HG02885 (cell line): ENCODE measurements around the gene HIC1.

ENCODE experiments used
- ATAC-seq: cut with Tn5 transposase; IDR thresholded peaks from one replicate; pipeline ENCODE4 v1.9.1; 2021; ENCODE audit warnings: mild to moderate bottlenecking; ENCODE audit not compliant: unreplicated experiment, poor library complexity

HIC1 gene

GRCh38 chr17:2071455-2072281 lies 16.8 kb downstream of the HIC1 start:
- no peak for ATAC-seq

- ATAC-seq = no peak
These were observed 20.0 kb downstream of the HIC1 start for GRCh38 chr17:2074919-2075318.

DNA sequence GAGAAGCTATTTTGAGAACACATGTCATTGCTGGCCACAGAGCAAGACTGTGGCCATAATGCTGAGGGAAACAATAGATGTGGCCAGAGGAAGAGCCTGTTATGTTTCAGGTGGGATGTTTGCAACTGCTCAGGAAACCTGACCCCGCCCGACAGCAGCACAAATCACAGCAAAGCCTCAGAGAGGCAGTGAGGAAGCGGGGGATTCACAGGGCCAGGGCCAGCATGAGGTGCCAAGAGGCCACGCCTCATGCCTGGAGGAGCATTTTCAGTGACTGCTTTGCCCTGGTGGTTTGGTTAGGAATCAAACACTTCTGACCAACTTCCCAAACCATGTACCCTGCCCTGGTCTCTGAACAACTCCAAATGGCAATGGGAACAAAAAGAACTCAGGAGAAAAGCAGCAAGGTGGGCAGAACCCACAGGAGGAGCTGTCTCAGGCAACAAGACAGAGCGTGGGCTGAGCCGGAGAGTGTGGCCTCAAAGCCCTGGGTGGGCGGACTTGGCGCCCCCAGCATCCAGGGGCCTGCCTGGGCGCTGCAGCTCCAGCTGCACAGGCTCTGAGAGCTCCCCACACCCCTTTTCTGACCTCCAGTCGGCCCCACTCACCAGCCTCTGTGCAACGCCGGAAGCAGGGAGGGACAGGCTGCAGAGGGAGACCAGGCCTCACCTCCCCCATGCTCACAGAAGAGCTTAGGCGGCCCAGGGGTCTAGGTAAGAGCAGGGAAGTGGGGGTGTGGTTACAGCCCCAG lies 20.6 kb downstream of the HIC1 start:
- peak; percentile 66 for ATAC-seq

DNA sequence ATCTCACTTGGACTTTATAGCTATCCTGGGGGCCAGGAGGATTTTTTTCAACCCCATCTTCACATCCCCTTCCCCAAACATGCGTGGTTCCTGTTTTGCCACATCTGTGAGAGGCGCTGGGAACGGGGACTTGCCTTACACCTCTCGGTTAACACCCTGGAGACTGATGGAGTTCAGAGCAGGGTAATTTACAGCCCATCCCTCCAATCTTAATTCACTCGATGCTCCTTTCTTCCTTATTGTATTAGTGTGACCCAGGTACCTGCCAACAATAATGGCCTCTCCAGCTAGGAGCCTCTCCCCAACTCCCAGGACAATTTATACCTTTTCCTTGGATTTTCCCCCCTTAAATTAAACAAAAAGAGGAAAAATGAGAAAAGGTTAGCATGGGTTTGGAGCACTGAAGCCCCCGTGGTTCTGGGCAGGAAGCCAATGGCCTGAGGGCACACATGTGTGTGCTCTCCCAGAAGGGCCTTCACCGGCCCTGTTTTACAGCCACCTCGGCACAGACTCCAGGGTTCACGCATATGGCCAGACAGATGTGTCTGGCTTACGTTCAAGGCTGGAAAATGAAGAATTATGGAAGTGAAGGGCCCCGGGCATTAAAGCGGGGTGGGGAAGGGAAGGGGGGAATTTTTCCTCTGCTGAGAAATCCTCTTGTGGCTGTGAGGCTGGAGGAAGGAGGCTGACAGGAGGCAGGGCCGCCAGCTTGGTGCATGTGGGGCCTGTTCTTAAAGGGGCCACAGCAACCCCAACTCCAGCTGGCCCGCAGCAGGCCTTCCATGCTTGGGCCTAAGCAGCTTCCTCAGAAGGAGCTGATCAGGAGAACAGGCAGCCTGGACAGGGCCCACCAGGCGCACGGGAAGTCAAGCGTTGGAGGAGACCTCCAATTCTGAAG lies 21.4 kb downstream of the HIC1 start:
- ATAC-seq = no peak

- no peak for ATAC-seq
These were observed 22.1 kb downstream of the HIC1 start for GRCh38 chr17:2077040-2077439.

GRCh38 chr17:2081564-2081963 lies 26.7 kb downstream of the HIC1 start:
- no peak for ATAC-seq

GRCh38 chr17:2082003-2082781 lies 27.3 kb downstream of the HIC1 start:
- no peak for ATAC-seq

DNA sequence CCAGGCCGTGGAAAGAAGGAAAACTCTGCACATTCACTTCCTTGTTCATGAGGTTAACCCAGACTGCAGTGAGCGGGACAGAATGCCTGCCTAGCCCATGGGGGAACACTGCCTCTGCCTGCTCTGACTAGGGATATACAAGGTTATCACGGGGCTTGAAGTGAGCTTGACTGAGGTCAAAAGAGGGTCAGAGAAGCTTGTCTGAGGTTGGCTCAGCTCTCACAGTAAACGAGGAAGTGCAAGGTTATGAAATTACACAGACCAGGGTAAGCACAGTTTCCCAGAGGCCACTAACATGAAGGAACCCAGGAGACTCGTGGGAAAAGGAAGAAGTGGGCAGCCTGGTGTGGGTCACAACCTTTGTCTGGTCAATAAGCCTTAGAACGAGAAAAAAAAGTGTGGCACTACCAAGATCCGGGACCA lies 28.7 kb downstream of the HIC1 start:
- peak; percentile 53 for ATAC-seq

DNA sequence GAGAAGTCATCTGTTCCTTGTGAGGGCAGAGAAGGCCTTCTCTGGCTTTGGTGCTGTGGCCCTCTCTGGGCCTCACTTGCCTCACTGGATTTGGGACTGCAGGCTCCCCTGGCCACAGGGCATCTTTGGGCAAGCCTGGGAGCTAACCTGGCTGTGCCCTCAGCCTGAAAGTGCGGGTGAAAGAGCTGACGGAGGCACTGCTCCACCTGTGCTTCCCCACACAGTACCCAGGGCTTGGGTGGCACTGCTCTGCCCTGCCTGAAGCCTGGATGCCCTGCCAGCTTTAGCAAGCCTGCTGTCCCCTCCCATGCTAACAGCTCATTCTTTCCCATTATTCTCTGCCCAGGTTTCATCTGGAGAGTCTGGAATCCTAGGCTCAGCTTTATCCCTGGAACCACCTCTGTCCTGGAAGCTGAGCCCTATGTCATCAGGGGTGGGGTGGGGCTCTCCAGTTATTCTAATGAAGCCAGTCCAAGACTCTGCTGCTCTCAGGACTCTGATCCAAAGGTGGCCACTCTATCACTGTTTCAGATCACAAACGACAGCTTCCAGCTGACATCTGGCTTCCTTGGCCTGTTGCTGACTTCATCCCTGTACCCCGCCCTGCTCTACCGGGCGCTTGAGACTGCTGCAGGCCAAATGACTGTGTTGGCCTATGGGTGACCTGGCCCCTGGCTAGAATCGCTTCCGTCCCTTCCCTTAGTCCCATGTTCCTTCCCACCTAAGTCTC lies 29.3 kb downstream of the HIC1 start:
- no peak for ATAC-seq

GRCh38 chr17:2084766-2085647 lies 30.1 kb downstream of the HIC1 start:
- no peak for ATAC-seq

DNA sequence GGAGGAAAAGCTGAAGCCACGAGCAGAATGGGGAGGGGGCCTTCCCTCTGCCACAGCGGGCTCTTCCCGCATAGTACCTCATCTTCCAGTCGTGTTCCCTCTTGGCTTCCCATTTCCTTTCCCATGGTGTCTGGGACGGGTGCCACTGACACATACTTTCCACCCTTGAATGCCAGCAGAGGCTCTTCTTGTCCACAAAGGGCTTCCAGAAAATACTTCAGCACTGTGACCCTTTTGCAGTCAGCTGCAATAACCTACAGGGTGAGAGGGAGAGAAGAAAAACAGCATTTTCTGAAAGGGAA lies 30.7 kb downstream of the HIC1 start:
- ATAC-seq = no peak

- ATAC-seq = no peak
These were observed 31.4 kb downstream of the HIC1 start for GRCh38 chr17:2086306-2086705.

GRCh38 chr17:2087597-2088211 lies 32.8 kb downstream of the HIC1 start:
- ATAC-seq = peak; percentile 39

- peak; percentile 20 for ATAC-seq
These were observed 34.1 kb downstream of the HIC1 start for GRCh38 chr17:2089021-2089422.

GRCh38 chr17:2090210-2090641 lies 35.3 kb downstream of the HIC1 start:
- no peak for ATAC-seq

DNA sequence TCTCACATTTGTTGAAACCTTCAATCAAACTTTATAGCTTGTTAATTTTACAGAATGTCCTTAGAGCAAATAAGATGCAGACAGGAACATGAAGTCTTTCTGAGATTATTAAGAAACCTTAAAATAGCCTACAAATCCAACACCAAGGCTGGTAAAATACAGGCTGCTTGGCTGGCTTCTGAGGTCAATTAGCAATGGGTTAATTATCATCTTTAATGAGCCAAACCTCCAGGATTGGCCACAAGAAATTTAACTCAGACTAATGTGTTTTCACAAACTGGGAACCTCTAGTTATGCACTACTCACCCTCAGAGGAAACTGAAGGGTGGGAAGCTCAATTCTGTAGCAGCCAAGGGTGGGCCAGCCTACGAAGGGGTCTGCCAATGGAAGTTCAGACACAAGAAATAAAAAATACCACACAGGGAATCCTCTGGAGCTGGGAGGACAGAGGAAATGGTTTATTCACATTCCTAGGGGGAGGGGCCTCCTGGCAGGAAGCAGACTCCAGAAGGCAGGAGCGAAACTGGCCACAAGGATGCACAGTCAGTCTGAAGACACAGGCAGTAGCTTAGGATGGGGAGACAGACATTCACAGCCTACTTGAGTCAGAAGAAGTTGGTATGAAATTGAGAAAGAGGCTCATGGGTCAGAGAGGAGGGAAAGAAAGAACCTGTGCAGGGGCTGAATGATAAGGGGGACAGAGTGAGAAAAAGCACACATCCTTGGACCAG lies 36.1 kb downstream of the HIC1 start:
- ATAC-seq = no peak

- ATAC-seq = no peak
These were observed 37.4 kb downstream of the HIC1 start for GRCh38 chr17:2092253-2092652.
